GM19468 (cell line): ENCODE results near the gene GYPE.
"Not testable (repeated sequence)": the region's sequence is repeated elsewhere in the genome, so short reads cannot be mapped to it uniquely, and the experiment has no call there.

Experiments used
- ATAC-seq: cut with Tn5 transposase; IDR thresholded peaks from one replicate; pipeline ENCODE4 v1.9.1; 2021; ENCODE audit warnings: mild to moderate bottlenecking, moderate library complexity, moderate number of reproducible peaks; ENCODE audit not compliant: unreplicated experiment; ENCODE audit errors: extremely low read depth

GYPE gene

GRCh38 chr4:143905440-143905839 lies at the start of gene GYPE:
Gene GYPE (minus strand): TSS chr4:143905559. CDS start chr4:143905507, 52 bp downstream.
- ATAC-seq: not testable (repeated sequence)

DNA sequence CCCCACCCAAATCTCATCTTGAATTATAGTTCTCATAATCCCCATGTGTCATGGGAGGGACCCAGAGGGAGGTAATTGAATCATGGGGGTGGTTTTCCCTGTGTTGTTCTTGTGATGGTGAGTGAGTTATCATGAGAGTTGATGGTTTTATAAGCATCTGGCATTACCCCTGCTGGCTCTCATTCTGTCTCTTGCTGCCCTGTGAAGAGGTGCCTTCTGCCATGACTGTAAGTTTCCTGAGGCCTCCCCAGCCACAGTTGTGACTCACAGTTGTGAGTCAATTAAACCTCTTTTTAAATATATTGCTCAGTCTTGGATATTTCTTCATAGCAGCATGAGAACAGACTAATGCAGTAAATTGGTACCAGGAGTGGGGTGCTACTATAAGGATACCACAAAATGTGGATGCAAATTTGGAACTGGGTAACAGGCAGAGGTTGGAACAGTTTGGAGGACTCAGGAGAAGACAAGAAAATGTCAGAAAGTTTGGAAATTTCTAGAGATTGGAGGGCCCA lies 46.2 kb upstream of the GYPE start:
- ATAC-seq: not testable (repeated sequence)

- not testable (repeated sequence) for ATAC-seq
These were observed 45.6 kb upstream of the GYPE start for GRCh38 chr4:143950967-143951366.

- not testable (repeated sequence) for ATAC-seq
These were observed 44.8 kb upstream of the GYPE start for GRCh38 chr4:143950185-143950584.

DNA sequence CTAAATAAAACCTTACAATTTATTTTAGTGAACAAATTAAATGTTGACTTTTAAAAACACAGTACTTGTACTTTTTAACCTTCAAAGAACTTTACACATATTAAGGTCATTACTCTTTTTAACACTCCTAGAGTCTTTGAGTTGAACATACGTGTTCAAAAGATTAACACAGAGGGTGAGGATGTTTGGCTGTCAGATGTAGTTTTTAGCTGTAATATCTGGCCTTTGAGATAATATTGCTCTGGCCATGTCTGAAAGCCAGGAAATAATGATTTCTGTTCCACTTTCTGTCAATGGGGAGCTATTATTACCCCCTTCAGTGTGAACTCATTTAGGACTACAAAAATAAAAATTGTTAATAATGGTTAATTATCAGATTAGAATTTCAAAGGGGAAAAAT lies 42.1 kb upstream of the GYPE start:
- ATAC-seq: not testable (repeated sequence)

- not testable (repeated sequence) for ATAC-seq
These were observed 35.3 kb upstream of the GYPE start for GRCh38 chr4:143940708-143941107.

DNA sequence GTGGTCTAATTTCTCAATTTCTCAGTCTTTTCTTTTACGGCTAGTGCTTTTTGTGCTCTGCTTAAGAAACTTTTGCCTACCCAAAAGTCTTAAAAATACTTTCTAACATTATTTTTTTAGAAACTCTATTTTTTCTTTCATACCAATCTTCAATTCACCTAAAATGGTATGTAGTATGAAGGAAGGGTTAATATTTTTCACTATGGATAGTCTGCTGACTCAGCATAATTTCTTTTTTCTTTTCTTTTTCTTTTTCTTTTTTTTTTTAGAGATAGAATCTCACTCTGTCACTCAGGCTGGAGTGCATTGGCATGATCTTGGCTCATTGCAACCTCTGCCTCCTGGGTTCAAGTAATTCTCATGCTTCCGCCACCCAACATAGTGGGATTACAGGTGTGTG lies 34.2 kb upstream of the GYPE start:
- no peak for ATAC-seq

DNA sequence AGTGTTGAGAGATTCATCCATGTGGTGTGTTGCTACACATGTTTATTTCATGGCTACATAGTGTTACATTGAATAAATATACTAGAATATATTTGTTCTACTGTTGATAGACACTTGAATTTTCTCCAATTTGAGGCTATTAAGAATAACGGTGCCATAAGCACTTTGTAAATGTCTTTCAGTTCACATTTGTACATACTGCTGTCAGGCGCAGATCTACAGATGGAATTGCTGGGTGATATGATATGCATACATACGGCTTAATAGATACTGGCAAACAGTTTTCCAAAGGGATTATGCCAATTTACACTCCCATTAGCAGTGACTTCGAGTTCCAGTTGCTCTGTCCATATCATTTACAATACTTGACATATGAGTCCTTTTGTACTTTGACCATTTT lies 33.5 kb upstream of the GYPE start:
- ATAC-seq: not testable (repeated sequence)

DNA sequence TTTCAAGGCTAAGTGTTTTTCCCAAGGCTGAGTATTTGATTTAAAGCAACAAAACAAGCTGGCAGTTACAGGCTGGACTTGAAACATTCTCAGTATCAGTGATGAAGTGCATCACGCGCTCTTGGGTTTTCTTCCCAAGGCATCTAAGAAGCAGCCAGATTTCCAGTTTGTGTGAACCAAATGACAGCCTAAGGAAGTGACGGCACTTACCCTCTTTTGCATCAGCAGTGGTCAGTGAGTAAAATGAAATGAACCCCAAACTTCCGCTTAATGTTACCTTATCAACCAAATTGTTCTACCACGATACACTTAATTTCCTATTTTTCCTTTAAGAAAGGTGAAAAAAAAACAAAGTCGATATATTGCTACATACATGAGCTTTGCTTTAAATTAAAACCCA lies 15.8 kb upstream of the GYPE start:
- ATAC-seq: no peak

DNA sequence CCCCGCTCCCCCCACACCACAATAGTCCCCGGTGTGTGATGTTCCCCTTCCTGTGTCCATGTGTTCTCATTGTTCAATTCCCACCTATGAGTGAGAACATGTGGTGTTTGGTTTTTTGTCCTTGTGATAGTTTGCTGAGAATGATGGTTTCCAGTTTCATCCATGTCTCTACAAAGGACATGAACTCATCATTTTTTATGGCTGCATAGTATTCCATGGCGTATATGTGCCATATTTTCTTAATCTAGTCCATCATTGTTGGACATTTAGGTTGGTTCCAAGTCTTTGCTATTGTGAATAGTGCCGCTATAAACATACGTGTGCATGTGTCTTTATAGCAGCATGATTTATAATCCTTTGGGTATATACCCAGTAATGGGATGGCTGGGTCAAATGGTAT lies 11.1 kb upstream of the GYPE start:
- not testable (repeated sequence) for ATAC-seq

DNA sequence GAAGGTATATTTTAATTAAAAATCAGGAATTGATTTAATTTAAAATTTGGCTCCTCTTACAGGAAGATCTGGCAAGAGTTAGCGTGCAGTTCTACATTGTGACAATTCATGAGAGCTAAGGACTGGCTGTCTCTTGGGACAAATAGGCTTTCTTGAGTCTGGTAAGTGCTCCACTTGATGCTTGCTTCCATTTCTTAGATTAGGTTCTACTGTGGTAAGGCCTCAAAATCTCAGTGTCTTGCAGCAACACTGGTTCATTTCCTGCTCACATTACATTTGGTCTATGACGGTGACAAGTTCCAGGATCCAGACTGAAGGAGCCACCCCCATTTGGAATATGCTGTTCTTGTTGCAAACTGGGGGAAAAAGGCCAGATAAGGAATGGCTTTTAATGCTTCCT lies 7.1 kb upstream of the GYPE start:
- ATAC-seq: not testable (repeated sequence)

- not testable (repeated sequence) for ATAC-seq
These were observed 6.4 kb upstream of the GYPE start for GRCh38 chr4:143911528-143912417.

DNA sequence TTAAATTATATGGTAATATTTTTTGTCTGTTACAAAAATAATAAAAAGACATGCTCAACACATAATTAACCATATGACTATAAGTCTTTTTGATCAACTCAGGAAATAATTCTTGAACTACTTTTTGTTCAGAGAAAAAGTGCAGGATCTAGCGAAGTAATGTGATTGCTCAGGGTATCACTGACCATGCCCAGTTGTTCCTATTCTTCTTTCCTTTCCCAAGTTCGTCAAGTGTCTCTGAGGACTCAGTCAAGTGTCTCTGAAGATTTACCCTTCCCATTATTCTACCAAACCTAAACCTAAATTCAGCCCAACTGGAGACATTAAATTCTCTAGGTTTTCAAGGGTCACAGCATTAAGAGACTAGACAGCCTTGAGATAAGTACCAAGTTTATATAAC lies 5.5 kb upstream of the GYPE start:
- not testable (repeated sequence) for ATAC-seq

DNA sequence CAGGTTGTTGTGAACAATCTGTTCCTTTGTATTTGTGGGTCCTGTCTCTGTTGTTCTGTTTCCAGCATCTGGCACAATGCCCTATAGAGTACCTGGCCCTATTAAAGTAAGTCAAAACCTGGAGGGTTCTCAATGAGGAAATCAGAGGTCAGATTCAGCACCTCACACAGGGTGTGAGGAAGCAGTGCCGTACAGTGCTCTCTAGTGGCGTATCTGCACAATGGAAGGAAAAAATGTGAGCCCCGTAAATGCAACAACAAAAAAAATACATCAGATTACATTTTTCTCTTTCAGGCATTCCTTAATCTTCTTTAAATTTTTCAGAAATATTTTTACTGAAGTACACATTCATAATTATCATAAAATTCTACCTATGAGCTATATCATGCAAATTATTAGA lies 2.5 kb upstream of the GYPE start:
- ATAC-seq: peak; percentile 71

DNA sequence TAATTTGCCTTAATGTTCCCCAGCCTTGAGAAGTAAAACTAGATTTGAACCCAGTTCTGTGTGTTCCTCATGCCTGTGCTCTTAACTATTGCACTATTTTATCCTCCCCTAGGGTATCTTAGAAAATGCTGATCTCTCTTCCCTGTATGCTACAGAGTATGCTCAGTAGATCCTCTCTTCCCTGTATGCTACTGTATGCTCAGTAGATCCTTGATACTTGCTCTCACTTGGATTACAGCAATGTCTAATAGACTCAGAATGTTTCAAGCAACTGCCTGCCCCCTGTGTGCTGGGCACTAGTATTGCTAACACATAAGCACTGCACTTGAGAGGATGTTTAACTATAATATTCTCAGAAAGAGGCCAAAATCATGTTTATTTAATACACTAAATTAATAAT lies 928 bp downstream of the GYPE start:
- not testable (repeated sequence) for ATAC-seq

DNA sequence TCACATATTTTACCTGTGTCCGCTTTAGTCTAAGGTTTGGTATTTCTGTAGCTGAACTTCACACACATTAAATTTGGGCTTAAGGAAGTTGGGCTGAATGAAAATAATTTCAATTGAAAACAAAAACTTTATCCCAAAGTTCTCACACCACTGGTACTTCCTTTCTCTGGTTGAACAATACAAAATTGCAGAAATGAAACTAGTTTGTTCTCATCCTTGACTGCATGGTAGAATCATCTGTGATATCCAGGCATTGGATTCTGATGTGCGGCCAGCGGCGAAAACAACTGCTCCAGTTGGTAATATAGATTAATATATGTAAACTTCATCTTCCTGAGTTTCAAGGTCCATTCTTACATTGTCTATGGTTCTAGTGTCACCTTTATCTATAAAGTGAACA lies 15.0 kb downstream of the GYPE start:
- ATAC-seq: not testable (repeated sequence)

- not testable (repeated sequence) for ATAC-seq
These were observed 17.2 kb downstream of the GYPE start for GRCh38 chr4:143888189-143888588.

DNA sequence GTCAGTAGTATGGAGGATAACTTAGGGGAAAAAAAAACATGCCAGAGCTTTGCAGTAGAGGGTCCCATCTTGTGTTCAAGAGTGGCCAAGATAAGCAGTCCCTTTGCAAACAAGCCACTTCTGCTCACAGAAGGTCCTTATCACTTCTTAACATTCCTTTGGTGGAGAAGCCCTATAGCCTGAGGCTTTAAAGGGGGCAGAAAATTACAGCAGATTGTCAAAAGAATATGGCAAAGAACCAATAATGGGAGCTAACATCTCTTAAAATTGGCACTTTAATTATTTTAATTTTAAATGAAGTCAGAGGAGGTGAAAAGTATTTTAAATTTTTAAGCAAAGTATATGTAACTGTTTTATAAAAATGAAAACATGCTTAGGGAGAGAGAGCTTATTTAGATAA lies 20.4 kb downstream of the GYPE start:
- ATAC-seq: not testable (repeated sequence)

DNA sequence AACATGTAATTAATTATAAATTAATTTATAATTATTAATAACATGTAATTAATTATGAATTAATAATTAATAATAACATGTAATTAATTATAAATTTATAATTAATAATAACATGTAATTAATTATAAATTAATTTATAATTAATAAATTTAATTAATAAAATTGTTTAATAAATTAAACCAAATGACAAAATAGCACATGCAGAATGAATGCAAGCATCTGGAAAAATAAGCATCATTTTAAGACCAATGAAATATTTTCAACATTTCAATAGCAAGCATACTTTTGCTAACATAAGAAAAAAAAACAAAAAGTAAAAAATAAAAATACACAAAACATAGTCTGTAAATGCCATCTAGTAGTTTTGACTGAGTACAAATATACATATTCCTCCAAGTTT lies 21.8 kb downstream of the GYPE start:
- no peak for ATAC-seq

DNA sequence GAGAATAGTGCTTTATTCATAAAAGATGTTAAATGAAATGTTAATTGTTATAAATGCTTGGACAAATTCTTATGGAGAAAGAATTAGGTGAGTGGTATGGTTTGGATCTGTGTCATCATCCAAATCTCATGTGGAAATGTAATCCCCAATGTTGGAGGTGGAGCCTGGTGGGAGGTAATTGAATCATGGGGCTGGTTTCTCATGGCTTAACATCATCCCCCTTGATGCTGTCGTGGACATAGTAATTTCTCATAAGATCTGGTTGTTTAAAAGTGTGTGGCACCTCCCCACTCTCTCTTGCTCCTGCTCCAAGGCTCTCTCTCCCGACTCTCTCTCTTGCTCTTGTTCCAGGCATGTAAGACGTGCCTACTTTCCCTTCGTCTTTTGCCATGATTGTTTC lies 22.5 kb downstream of the GYPE start:
- no peak for ATAC-seq

GRCh38 chr4:143879561-143879960 lies 25.8 kb downstream of the GYPE start:
- ATAC-seq: not testable (repeated sequence)

DNA sequence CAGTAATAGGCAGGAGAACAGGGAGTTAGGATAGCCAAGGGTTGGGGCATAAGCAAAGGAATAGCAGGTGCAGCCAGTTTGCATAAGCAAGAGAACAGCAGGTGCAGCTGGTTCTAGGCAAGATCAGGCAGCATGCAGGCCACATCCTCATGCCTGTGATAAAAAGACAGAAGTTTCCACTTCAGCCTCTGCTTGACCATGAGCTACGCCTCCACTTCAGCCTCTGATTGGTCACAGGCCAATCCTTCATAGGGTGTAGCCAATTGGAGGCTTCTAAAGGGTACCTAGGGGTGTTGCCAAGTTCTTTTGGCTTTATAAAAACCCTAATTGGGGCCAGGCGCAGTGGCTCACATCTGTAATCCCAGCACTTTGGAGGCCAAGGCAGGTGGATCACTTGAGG lies 30.0 kb downstream of the GYPE start:
- ATAC-seq: not testable (repeated sequence)
